Liver (tissue), 3 donors: ENCODE measurements around the gene RGL1.

ENCODE experiments used
- GABPA ChIP-seq, 2 donors: IDR thresholded peaks in 1 of 2; conservative IDR thresholded peaks in 1 of 2; 2 replicates each; pipeline ENCODE4 v1.6.1; 2016; ENCODE audit warnings: antibody characterized with exemption in 2 of 2, mild to moderate bottlenecking in 1 of 2, moderate library complexity in 1 of 2
- SP1 ChIP-seq: IDR thresholded peaks from 2 replicates; pipeline ENCODE4 v1.6.1; 2018; ENCODE audit warnings: antibody characterized with exemption, mild to moderate bottlenecking
- TF ChIP-seq, protein P1 (sequence below): fragments of 150-350 bp; IDR thresholded peaks from 2 replicates; pipeline ENCODE4 v1.5.1; 2017; ENCODE audit warnings: improper control_type of control experiment, low read depth, low read length; ENCODE audit not compliant: missing input control
- donor health status: healthy.
- donor health status: healthy.

DNA sequence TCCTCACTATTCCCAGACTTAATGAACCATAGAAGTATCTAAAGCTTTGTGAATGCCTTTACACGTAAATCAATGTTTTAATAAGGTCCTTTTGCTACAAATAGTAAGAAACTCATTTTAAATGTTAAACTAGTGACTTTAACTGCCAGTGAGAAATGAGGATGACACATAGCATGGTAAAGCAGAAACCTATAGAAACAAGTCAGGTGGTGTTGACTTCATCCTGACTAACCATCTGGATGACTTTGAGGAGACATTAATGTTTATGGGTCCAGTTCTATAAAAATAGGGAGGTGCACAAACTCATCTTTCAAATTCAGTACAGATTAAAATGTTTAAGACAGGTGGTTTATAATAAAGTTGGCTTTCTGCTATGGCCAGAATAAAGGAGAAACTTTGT, 147.2 kb downstream of the RGL1 start:
- TF ChIP-seq GABPA (IDR thresholded peaks at IDR 0.05 in 1 of 2, conservative IDR thresholded peaks at IDR 0.05 in 1 of 2) (no peak), SP1 (no peak)
- TF ChIP-seq, protein P1, sequence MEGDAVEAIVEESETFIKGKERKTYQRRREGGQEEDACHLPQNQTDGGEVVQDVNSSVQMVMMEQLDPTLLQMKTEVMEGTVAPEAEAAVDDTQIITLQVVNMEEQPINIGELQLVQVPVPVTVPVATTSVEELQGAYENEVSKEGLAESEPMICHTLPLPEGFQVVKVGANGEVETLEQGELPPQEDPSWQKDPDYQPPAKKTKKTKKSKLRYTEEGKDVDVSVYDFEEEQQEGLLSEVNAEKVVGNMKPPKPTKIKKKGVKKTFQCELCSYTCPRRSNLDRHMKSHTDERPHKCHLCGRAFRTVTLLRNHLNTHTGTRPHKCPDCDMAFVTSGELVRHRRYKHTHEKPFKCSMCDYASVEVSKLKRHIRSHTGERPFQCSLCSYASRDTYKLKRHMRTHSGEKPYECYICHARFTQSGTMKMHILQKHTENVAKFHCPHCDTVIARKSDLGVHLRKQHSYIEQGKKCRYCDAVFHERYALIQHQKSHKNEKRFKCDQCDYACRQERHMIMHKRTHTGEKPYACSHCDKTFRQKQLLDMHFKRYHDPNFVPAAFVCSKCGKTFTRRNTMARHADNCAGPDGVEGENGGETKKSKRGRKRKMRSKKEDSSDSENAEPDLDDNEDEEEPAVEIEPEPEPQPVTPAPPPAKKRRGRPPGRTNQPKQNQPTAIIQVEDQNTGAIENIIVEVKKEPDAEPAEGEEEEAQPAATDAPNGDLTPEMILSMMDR: no peak
